ENCODE data around the gene OOSP2.

- TF ChIP-seq CTCF (IDR thresholded peaks at IDR 0.05; ENCODE audit: insufficient read depth, low read length) (no peak), POLR2AphosphoS5 (IDR thresholded peaks at IDR 0.05; ENCODE audit: low read depth) (no peak), REST (IDR thresholded peaks at IDR 0.05; ENCODE audit: insufficient replicate concordance, low read depth) (no peak), GABPA (IDR thresholded peaks at IDR 0.05; ENCODE audit: low read depth) (no peak), SPI1 (IDR thresholded peaks at IDR 0.05; ENCODE audit: borderline replicate concordance, low read depth) (no peak)
These were observed at the start of gene OOSP2 for GRCh38 chr11:60040109-60040508.

Data from HL-60 (cell line).